ENCODE data around the gene SLC6A3. TPM values are rescaled to one million over a fixed set of nuclear protein-coding genes. Genes with fewer than 3 reads are reported as not detected.
"Not testable (repeated sequence)": the region's sequence is repeated elsewhere in the genome, so short reads cannot be mapped to it uniquely, and the experiment has no call there.

SLC6A3 gene
- total RNA-seq, 1 donor from 2014 or later, result not detected

DNA sequence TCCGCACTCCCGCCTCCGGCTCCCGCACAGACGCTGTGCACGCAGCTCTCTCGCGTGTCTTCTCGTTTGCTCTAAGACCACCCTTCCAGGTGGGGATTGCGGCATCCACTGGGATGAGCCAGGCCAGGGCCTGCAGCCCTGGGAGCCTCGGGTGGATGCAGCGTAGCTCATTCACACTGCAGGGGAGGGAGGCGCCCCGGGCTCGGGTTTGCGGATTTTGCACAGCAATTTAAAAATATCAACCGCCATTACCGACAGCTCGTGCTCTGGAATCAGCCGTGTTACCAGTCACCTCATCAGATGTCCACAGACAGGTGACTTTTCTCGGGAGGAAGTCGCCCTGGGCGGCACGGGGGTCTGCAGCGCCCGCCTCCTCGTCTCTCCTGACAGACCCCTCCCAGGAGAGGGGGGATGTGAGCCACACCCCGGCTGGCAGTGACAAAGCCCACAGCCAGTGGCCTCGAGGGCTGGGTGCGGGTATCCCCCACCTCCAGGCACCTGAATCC is 20.8 kb upstream of the SLC6A3 start:
- FAIRE-seq (no peak), DNase-seq (ENCODE audit: low spot score in 2 of 2) (no peak)

DNA sequence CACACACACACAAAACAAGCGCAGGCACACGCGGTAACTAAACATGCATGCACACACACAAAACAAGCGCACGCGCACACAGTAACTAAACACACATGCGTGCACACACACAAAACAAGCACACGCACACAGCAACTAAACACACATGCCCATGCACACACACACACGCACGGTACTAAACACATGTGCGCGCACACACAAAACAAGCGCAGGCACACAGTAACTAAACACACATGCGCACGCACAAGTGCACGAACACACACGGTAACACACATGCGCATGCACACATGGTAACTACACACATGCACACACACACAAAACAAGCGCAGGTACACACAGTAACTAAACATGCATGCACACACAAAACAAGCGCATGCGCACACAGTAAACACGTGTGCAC is 19.9 kb upstream of the SLC6A3 start:
- DNase-seq (ENCODE audit: low spot score in 2 of 2) (no peak), FAIRE-seq (no peak)

DNA sequence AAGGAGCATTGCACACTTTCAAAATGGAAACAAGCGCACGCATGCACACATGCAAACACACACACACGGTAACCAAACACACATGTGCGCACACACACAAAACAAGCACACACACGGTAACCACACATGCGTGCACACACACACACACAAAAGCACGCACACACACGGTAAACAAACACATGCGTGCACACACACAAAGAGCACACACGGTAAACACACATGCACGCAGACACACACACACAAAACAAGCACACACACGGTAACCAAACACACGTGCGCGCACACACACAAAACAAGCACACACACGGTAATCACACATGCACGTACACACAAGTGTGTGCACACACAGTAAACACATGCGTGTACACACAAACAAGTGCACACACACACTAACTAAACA is 19.3 kb upstream of the SLC6A3 start:
- DNase-seq (ENCODE audit: low spot score in 2 of 2) (no peak), FAIRE-seq (no peak)

- FAIRE-seq (no peak), DNase-seq (ENCODE audit: low spot score in 2 of 2) (no peak)
Observed at GRCh38 chr5:1464096-1464446, 18.8 kb upstream of the SLC6A3 start.

- DNase-seq (ENCODE audit: low spot score in 2 of 2), result no peak
- no peak for FAIRE-seq
Observed at GRCh38 chr5:1463326-1464095, 18.3 kb upstream of the SLC6A3 start.

GRCh38 chr5:1462358-1462757 is 17.1 kb upstream of the SLC6A3 start:
- no peak for FAIRE-seq
- no peak for DNase-seq (ENCODE audit: low spot score in 2 of 2)

- no peak for FAIRE-seq
- DNase-seq (ENCODE audit: low spot score in 2 of 2), result no peak
Observed at GRCh38 chr5:1461396-1461795, 16.2 kb upstream of the SLC6A3 start.

- DNase-seq (ENCODE audit: low spot score in 2 of 2) (no peak), FAIRE-seq (no peak)
Observed at GRCh38 chr5:1460054-1460682, 14.9 kb upstream of the SLC6A3 start.

DNA sequence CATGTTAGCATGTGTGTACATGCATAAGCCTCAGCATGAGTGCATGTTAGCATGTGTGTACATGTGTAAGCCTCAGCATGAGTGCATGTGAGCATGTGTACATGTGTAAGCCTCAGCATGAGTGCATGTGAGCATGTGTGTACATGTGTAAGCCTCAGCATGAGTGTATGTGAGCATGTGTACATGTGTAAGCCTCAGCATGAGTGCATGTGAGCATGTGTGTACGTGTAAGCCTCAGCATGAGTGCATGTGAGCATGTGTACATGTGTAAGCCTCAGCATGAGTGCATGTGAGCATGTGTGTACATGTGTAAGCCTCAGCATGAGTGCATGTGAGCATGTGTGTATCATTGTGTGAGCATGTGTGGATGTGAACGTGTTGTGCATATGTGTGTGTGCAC is 14.2 kb upstream of the SLC6A3 start:
- not testable (repeated sequence) for FAIRE-seq; DNase-seq (ENCODE audit: low spot score in 2 of 2)

- not testable (repeated sequence) for FAIRE-seq; DNase-seq (ENCODE audit: low spot score in 2 of 2)
Observed at GRCh38 chr5:1456110-1456881, 11.1 kb upstream of the SLC6A3 start.

DNA sequence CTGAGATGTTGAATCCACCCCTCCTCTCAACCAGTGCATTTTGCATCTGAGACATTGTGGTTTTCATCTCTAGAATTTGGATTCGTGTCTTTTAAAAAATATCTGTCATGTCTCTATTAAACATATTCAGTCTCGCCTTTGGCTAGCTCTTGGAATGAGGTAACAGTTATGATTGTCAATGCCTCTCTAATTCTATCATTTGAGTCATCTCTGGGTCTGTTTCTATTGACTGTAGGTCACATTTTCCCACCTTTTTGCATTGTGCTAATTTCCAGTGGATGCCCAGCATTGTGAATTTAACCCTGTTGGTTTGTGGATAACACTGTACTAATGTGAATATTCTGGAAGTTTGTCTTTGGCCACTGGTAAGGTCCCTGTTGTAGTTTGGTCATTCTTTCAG is 8.4 kb upstream of the SLC6A3 start:
- FAIRE-seq, result no peak
- no peak for DNase-seq (ENCODE audit: low spot score in 2 of 2)

DNA sequence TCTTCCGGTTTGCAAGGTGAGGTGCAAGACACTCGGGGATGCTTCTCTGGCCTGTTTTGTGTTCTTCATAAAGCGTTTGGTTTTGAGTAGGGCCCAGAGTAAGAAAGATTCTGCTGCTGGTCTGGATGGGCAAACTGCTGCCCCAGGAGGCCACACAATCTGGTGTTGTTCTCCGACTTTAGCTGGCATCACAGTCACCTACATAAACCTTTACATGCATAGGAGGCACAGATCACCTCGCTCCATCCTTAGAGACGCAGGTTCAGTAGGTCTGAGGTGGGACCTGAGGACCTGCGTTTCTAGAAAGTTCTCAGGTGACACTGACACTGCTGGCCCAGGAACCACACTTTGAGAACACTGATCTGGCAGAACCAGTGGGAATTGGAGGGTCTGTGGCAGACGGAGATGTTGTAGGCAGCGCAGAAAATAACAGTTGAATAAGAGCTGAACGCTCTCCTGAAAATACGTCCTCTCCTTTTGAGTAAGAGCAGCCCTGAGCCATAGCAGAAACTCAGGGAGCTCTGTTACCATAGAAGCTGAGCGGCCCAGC is 3.9 kb upstream of the SLC6A3 start:
- FAIRE-seq, result no peak
- no peak for DNase-seq (ENCODE audit: low spot score in 2 of 2)

- DNase-seq (ENCODE audit: low spot score in 2 of 2) (no peak), FAIRE-seq (no peak)
Observed at GRCh38 chr5:1448511-1449011, 3.3 kb upstream of the SLC6A3 start.

DNA sequence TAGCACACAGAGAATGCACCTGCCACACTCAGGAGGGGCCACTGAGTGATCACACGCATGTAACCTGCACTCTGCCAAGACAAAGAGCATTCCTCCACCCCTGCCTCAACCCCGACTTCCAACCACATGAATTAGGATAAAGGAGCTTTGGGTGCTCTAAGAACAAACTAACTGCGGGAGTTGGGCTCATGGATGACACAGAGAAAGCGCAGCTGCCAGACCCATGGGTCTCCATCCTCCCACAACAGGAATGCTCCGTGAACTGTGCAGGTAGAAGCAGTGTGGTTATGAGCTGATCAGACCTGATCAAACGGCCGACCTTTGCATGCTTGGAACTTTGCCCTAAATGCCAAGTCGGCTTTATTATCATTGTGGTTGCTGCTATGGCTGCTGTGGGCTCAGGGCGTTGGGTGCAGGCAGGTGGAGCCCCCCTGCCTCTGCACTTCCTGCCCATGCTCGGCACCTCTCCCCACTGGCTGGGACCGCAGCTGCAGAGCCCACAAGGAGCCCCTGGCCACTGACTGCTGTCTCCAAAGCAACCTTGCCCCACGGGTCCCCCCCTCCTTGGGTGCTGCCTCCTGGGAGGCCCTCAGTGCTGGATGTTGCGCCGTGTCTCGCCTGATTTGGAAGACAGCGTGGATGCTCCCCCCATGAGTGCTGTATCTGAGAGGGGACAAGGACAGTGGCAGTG is 2.6 kb upstream of the SLC6A3 start:
- FAIRE-seq (no peak), DNase-seq (ENCODE audit: low spot score in 2 of 2) (no peak)

DNA sequence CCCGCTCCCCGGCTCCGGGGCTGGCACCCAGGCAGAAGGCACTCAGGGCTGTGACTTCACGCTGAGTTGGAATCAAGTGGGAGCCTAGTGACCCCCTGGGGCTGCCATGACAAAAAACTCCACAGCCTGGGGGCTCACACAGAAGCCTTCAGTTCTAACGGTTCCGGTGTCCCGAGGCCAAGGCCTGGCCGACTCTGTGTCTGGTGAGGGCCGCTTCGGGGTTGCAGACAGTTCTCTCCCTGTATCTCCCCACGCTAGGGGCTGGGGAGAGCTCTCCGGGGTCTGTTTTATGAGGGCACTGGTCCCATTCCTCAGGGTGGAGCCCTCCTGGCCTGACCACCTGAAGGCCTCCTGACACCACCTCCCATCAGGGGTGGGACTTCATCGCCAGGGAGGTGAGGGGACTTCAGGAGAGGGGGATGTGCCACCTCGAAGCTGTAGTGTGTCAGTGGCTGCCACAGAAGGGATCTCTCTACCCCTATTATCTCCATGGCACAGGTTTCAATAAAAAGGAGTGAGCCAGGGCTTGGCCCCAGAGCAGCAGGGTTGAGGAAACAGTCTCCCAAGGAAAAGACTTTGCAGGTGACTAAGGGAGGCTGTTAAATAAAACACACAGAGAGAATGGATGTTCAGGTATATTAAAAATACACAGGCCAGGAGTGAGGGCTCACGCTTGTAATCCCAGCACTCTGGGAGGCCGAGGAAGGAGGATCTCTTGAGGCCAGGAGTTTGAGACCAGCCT is 1.5 kb upstream of the SLC6A3 start:
- FAIRE-seq (no peak), DNase-seq (ENCODE audit: low spot score in 2 of 2) (no peak)

- DNase-seq (ENCODE audit: low spot score in 2 of 2) (no peak), FAIRE-seq (no peak)
Observed at GRCh38 chr5:1445689-1446601, 705 bp upstream of the SLC6A3 start.

GRCh38 chr5:1444361-1445189 is 665 bp downstream of the SLC6A3 start:
- no peak for FAIRE-seq
- no peak for DNase-seq (ENCODE audit: low spot score in 2 of 2)

GRCh38 chr5:1443991-1444360 is 1.3 kb downstream of the SLC6A3 start:
- FAIRE-seq (no peak), DNase-seq (ENCODE audit: low spot score in 2 of 2) (no peak)
